OCI-LY7 (cell line): ENCODE results near the gene CABCOCO1. TPM values are rescaled to one million over a fixed set of nuclear protein-coding genes. Genes with fewer than 3 reads are reported as not detected.

ENCODE experiments used
- BruUV-seq: library from RNA; stranded (reverse); fragments of 400-500 nt; replicated peaks from 2 replicates; lab custom pipeline; 2021; lab: Mats Ljungman, UMichigan
- CTCF ChIA-PET: fragments of 300-600 bp; sonication (Branson Sonifier 250); formaldehyde crosslinking; loops from one replicate; lab custom pipeline; 2022; ENCODE audit warnings: antibody characterized with exemption; ENCODE audit not compliant: unreplicated experiment; lab: Charles Lee
- POLR2A ChIA-PET: fragments of 300-600 bp; sonication (Branson Sonifier 250); formaldehyde crosslinking; loops from one replicate; lab custom pipeline; 2022; ENCODE audit warnings: antibody characterized with exemption; lab: Charles Lee
- DNase-seq: peaks from one replicate; pipeline ENCODE4 v3.0.0-alpha.2; 2015; ENCODE audit warnings: low spot score
- H2AFZ ChIP-seq: fragments of 200-600 bp; sonication (generic), shearing (Covaris generic); 2 replicates; pipeline ENCODE4 v1.6.1; 2014; ENCODE audit warnings: mild to moderate bottlenecking, antibody characterized with exemption, low read length, moderate library complexity
- H3K27ac ChIP-seq: fragments of 200-600 bp; sonication (generic); 2 replicates; pipeline ENCODE4 v1.5.1; 2014; ENCODE audit warnings: mixed run types, low read depth, mild to moderate bottlenecking, moderate library complexity, low read length, inconsistent platforms; ENCODE audit not compliant: poor library complexity, severe bottlenecking
- H3K36me3 ChIP-seq: fragments of 200-600 bp; sonication (generic); 2 replicates; pipeline ENCODE4 v1.6.1; 2014; ENCODE audit warnings: mild to moderate bottlenecking, antibody characterized with exemption, low read length, moderate library complexity, mixed read lengths; ENCODE audit not compliant: insufficient read depth
- H3K4me1 ChIP-seq: fragments of 200-600 bp; sonication (generic); 2 replicates; pipeline ENCODE4 v1.5.1; 2014; ENCODE audit warnings: mild to moderate bottlenecking, low read length; ENCODE audit not compliant: insufficient read depth, poor library complexity, severe bottlenecking
- H3K4me2 ChIP-seq: fragments of 200-600 bp; sonication (generic); 2 replicates; pipeline ENCODE4 v1.6.1; 2014; ENCODE audit warnings: mild to moderate bottlenecking, low read length
- H3K4me3 ChIP-seq: fragments of 200-600 bp; sonication (generic); 2 replicates; pipeline ENCODE4 v1.5.1; 2014; ENCODE audit warnings: mild to moderate bottlenecking, low read depth, low read length; ENCODE audit not compliant: poor library complexity, severe bottlenecking
- H3K79me2 ChIP-seq: fragments of 200-600 bp; sonication (generic); 2 replicates; pipeline ENCODE4 v1.6.1; 2016; ENCODE audit warnings: low read depth, mild to moderate bottlenecking, low read length, moderate library complexity, mixed read lengths; ENCODE audit not compliant: insufficient read depth
- H3K9me2 ChIP-seq: fragments of 200-600 bp; sonication (generic); 2 replicates; pipeline ENCODE4 v1.6.1; 2016; ENCODE audit warnings: mild to moderate bottlenecking, low read length, mixed read lengths; ENCODE audit not compliant: insufficient read depth
- H3K9me3 ChIP-seq: fragments of 200-600 bp; sonication (generic); 2 replicates; pipeline ENCODE4 v1.6.1; 2014; ENCODE audit warnings: mild to moderate bottlenecking, mixed run types, low read length, mixed read lengths
- H4K20me1 ChIP-seq: fragments of 200-600 bp; sonication (generic); 2 replicates; pipeline ENCODE4 v1.6.1; 2014; ENCODE audit warnings: mild to moderate bottlenecking, antibody characterized with exemption, low read length, moderate library complexity, mixed read lengths; ENCODE audit not compliant: insufficient read depth
- EZH2phosphoT487 ChIP-seq: fragments of 200-600 bp; sonication (generic); IDR thresholded peaks from 2 replicates; pipeline ENCODE4 v1.6.1; 2018; ENCODE audit warnings: low read depth, borderline replicate concordance, mild to moderate bottlenecking, mixed run types, antibody characterized with exemption, low read length, moderate library complexity, mixed read lengths
- intact Hi-C: fragments of 100-400 bp; cut with micrococcal nuclease; formaldehyde crosslinking; loops from one replicate; pipeline ENCODE4 v1.10.0; 2022; ENCODE audit not compliant: unreplicated experiment
- total RNA-seq, 2 experiments: library from RNA; depleted of rRNA in 1 of 2; stranded (reverse); fragments of >200 nt in 1 of 2; shearing (Covaris generic) in 1 of 2; gene quantifications; 2 replicates each; pipeline ENCODE4 v1.2.3, GENCODE V29; 2014 to 2022
- TF ChIP-seq, protein P1 (sequence below): fragments of 200-600 bp; sonication (generic); conservative IDR thresholded peaks from 2 replicates; pipeline ENCODE4 v1.5.1; 2014; ENCODE audit warnings: mild to moderate bottlenecking, antibody characterized with exemption, low read length, moderate library complexity, mixed read lengths

CABCOCO1 gene
- total RNA-seq, 2 experiments from 2014 or later = not detected

DNA sequence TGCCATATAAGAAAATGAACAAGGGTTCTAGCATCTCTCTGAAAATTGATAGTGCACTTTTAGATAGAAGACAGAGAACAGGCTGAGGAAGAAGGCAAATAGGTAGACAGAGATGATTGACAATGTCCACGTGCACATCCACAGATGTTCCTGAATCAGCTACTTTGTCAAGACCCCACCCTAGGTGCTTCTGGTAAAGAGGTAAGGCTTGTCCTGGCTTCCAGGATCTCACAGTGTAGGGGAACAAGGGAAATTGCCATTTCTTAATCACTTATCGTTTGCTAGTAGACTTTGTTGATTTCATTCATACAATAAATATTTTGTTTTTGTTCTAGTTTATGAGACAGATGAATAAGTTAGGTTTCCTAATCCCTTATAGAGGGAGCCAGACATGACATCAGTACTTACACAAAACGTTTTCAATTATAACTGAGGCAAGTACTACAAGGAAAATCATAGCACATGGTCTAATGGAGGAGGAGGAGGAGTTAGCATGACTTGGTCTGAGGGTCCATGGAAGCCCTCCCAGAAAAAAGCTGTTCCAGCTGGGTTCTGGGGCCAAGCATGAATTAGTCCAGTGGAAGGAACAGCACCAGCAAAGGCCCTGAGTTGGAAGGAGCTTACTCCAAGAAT is 122.9 kb downstream of the CABCOCO1 start:
- H3K79me2 ChIP-seq = no peaks in the 10 kb centered on the region
- BruUV-seq = no TSS peak
- no peaks in the 10 kb centered on the region for H3K9me3 ChIP-seq
- intact Hi-C loops = no loop called here
- H3K4me3 ChIP-seq = no peak overlapping the region
- TF ChIP-seq EZH2phosphoT487 = no peak
- TF ChIP-seq, protein P1, sequence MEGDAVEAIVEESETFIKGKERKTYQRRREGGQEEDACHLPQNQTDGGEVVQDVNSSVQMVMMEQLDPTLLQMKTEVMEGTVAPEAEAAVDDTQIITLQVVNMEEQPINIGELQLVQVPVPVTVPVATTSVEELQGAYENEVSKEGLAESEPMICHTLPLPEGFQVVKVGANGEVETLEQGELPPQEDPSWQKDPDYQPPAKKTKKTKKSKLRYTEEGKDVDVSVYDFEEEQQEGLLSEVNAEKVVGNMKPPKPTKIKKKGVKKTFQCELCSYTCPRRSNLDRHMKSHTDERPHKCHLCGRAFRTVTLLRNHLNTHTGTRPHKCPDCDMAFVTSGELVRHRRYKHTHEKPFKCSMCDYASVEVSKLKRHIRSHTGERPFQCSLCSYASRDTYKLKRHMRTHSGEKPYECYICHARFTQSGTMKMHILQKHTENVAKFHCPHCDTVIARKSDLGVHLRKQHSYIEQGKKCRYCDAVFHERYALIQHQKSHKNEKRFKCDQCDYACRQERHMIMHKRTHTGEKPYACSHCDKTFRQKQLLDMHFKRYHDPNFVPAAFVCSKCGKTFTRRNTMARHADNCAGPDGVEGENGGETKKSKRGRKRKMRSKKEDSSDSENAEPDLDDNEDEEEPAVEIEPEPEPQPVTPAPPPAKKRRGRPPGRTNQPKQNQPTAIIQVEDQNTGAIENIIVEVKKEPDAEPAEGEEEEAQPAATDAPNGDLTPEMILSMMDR = no peak
- ChIA-PET CTCF (no interaction called here), POLR2A (interaction anchor here (0.6 to 1.4 kb wide), 4 partner anchors 14 to 588 kb away, joined by 3 to 6 read pairs (median 4); no protein-coding TSS in a partner anchor)
- H3K4me2 ChIP-seq = no peak overlapping the region
- no peak for DNase-seq
- no peaks in the 10 kb centered on the region for H3K9me2 ChIP-seq
- no peaks in the 10 kb centered on the region for H3K36me3 ChIP-seq
- no peak overlapping the region for H3K27ac ChIP-seq
- no peaks in the 10 kb centered on the region for H3K4me1 ChIP-seq
- no peak overlapping the region for H2AFZ ChIP-seq
- H4K20me1 ChIP-seq = no peaks in the 10 kb centered on the region

DNA sequence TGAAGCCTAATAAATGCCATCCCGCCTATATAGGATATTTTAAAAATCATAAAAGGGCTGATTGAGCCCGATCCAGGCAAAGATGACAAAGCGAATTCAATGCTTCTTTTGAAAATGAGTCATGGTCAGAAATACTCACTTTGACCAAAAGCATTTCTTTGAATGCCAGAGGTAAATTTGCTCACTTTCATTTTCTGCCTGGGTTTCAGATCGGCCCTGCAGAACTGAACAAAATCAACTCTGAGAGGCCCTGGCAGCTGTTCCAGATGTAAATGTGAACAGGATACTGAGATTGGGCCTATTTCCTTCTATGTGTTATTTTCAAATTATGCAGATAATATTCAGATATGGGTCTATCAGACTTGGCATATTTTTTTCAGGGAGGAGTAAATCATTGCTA is 124.0 kb downstream of the CABCOCO1 start:
- Histone ChIP-seq H3K4me1 (no peaks in the 10 kb centered on the region), H3K9me3 (no peaks in the 10 kb centered on the region), H3K36me3 (no peaks in the 10 kb centered on the region), H3K4me2 (no peak overlapping the region), H3K27ac (no peak overlapping the region), H3K4me3 (no peak overlapping the region), H3K79me2 (no peaks in the 10 kb centered on the region), H3K9me2 (no peaks in the 10 kb centered on the region), H2AFZ (no peak overlapping the region), H4K20me1 (no peaks in the 10 kb centered on the region)
- no peak for TF ChIP-seq EZH2phosphoT487
- TF ChIP-seq, protein P1 = no peak
- ChIA-PET POLR2A (interaction anchor here (1.4 kb wide), 1 partner anchor 13 kb away, joined by 6 read pairs; no protein-coding TSS in a partner anchor), CTCF (no interaction called here)
- intact Hi-C loops = no loop called here
- no TSS peak for BruUV-seq
- DNase-seq = no peak

DNA sequence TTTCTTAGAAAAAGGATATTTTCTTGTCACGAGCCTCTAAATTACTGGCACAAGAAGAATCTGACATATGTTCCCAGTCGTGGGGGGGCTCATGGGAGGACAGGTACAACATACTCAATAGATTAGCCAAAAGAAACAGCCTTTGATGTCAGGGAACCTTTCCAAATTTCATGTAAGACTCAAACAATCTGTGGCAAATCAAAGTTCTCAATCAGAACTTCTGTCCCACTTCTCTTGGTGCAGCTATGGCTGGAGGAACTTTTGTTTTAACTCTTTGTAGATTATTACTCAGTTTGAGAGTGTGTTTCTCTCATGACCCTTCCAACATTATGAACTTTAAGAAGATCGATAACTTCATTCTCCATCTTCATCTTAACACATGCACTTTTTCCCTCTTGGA is 124.4 kb downstream of the CABCOCO1 start:
- H3K79me2 ChIP-seq = no peaks in the 10 kb centered on the region
- H3K9me3 ChIP-seq = no peaks in the 10 kb centered on the region
- TF ChIP-seq, protein P1 = no peak
- TF ChIP-seq EZH2phosphoT487 = no peak
- no peaks in the 10 kb centered on the region for H3K4me1 ChIP-seq
- H3K4me3 ChIP-seq = no peak overlapping the region
- no TSS peak for BruUV-seq
- no peak overlapping the region for H2AFZ ChIP-seq
- no peak overlapping the region for H3K4me2 ChIP-seq
- H3K9me2 ChIP-seq = no peaks in the 10 kb centered on the region
- ChIA-PET CTCF (no interaction called here), POLR2A (interaction anchor here (1.4 kb wide), 1 partner anchor 12 kb away, joined by 6 read pairs; no protein-coding TSS in a partner anchor)
- intact Hi-C loops = no loop called here
- no peak for DNase-seq
- no peaks in the 10 kb centered on the region for H3K36me3 ChIP-seq
- no peaks in the 10 kb centered on the region for H4K20me1 ChIP-seq
- H3K27ac ChIP-seq = no peak overlapping the region
